ENCODE measurements around the gene C21orf58.

Gene C21orf58

GRCh38 chr21:46340998-46341397, 17.3 kb upstream of the C21orf58 start:
- Histone ChIP-seq H3K4me3 (no peak overlapping the region), H3K9ac (ENCODE audit: insufficient read length) (no peak overlapping the region), H3K27ac (no peak overlapping the region), H3K36me3 (ENCODE audit: insufficient read depth, low read length) (peaks cover 49% of the 10 kb centered on the region), H3K9me3 (ENCODE audit: low read depth, low read length) (no peaks in the 10 kb centered on the region)
- TF ChIP-seq POLR2AphosphoS5 (IDR thresholded peaks at IDR 0.05; ENCODE audit: borderline replicate concordance, low read depth, low read length) (no peak), EZH2 (IDR thresholded peaks at IDR 0.05) (no peak), FOXP2 (optimal IDR thresholded peaks at IDR 0.05; ENCODE audit: control extremely low read depth, extremely low read length, insufficient read depth) (no peak)
- no peak for DNase-seq (ENCODE audit: low read depth, low spot score)

DNA sequence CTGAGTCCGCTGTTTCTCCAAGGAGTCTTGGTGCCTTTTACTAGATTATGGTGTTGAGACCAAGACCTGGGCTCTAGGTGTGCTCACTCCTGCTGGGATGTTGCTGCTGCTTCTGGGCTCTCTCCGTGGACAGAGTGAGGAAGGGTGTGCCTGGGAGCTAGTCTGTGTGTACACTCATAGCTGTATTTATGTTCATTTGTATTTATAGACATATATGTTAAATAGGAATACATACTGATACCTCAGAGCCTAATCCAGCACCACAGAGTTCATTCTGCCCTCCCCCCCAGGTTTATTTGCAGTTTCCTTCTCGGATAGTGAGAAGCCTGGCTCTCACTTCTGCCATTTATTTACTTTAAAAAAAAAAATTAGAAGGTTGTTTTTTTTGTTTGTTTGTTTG, 12.9 kb upstream of the C21orf58 start:
- H3K36me3 ChIP-seq (ENCODE audit: insufficient read depth, low read length), result peaks cover 56% of the 10 kb centered on the region
- no peak for DNase-seq (ENCODE audit: low read depth, low spot score)
- H3K9ac ChIP-seq (ENCODE audit: insufficient read length), result no peak overlapping the region
- no peaks in the 10 kb centered on the region for H3K9me3 ChIP-seq (ENCODE audit: low read depth, low read length)
- H3K4me3 ChIP-seq, result no peak overlapping the region
- H3K27ac ChIP-seq, result no peak overlapping the region
- TF ChIP-seq FOXP2 (optimal IDR thresholded peaks at IDR 0.05; ENCODE audit: control extremely low read depth, extremely low read length, insufficient read depth) (no peak), EZH2 (IDR thresholded peaks at IDR 0.05) (no peak), POLR2AphosphoS5 (IDR thresholded peaks at IDR 0.05; ENCODE audit: borderline replicate concordance, low read depth, low read length) (no peak)

DNA sequence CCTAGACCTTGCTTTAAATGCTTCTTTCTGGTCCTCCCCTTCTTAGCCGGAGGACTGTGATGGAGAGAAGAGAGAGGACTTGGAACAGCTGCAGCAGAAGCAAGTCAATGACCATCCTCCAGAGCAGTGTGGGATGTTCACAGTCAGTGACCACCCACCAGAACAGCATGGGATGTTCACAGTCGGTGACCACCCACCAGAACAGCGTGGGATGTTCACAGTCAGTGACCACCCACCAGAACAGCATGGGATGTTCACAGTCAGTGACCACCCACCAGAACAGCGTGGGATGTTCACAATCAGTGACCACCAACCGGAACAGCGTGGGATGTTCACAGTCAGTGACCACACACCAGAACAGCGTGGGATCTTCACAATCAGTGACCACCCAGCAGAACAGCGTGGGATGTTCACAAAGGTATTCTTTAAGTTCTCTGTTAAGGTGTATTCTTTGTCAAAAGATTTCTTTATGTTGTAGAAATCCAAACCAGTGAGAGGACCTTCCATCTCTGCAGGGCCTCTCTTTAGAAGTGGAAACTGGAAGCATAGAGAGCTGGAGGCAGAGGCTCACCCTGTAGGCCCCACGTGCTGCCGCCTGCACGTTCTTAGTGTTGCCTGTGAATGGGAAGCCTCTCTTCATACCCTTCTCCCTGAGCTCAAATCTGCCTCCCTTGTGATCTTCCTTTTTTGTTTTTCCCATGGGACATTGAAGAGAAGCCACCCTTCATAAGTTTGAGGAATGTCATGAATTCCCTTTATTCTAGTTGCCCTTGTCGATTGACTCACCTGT, 10.9 kb upstream of the C21orf58 start:
- TF ChIP-seq POLR2AphosphoS5 (IDR thresholded peaks at IDR 0.05; ENCODE audit: borderline replicate concordance, low read depth, low read length) (no peak), EZH2 (IDR thresholded peaks at IDR 0.05) (no peak)
- no peak overlapping the region for H3K27ac ChIP-seq
- no peak overlapping the region for H3K4me3 ChIP-seq
- H3K9ac ChIP-seq (ENCODE audit: insufficient read length), result no peak overlapping the region
- peaks cover 57% of the 10 kb centered on the region for H3K36me3 ChIP-seq (ENCODE audit: insufficient read depth, low read length)
- H3K9me3 ChIP-seq (ENCODE audit: low read depth, low read length), result no peaks in the 10 kb centered on the region
- no peak for DNase-seq (ENCODE audit: low read depth, low spot score)

DNA sequence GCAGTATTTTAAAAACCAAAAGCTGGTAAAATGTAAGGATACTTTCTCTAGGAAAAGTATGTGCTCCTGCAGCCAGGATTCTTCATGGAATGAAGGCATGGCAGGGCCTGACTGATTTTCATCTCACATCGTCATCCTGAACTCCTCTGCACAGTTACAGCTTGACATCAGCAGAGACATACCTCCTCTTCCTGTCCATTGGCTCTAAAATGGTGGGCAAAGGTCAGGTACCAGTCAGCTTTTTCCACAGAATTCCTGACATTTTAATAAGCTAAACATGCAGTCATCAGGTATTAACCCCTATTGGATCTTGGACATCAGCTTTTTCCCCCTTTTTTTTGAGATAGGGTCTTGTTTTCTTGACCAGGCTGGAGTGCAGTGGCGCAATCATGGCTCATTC, 6.1 kb upstream of the C21orf58 start:
- H3K9ac ChIP-seq (ENCODE audit: insufficient read length), result no peak overlapping the region
- no peaks in the 10 kb centered on the region for H3K9me3 ChIP-seq (ENCODE audit: low read depth, low read length)
- H3K4me3 ChIP-seq, result no peak overlapping the region
- TF ChIP-seq FOXP2 (optimal IDR thresholded peaks at IDR 0.05; ENCODE audit: control extremely low read depth, extremely low read length, insufficient read depth), result no peak
- peaks cover 44% of the 10 kb centered on the region for H3K36me3 ChIP-seq (ENCODE audit: insufficient read depth, low read length)
- no peak overlapping the region for H3K27ac ChIP-seq
- no peak for DNase-seq (ENCODE audit: low read depth, low spot score)

- H3K27ac ChIP-seq, result no peak overlapping the region
- DNase-seq (ENCODE audit: low read depth, low spot score), result no peak
- peaks cover 39% of the 10 kb centered on the region for H3K36me3 ChIP-seq (ENCODE audit: insufficient read depth, low read length)
- TF ChIP-seq EZH2 (IDR thresholded peaks at IDR 0.05) (no peak), POLR2AphosphoS5 (IDR thresholded peaks at IDR 0.05; ENCODE audit: borderline replicate concordance, low read depth, low read length) (no peak), FOXP2 (optimal IDR thresholded peaks at IDR 0.05; ENCODE audit: control extremely low read depth, extremely low read length, insufficient read depth) (no peak)
- no peaks in the 10 kb centered on the region for H3K9me3 ChIP-seq (ENCODE audit: low read depth, low read length)
- H3K4me3 ChIP-seq, result no peak overlapping the region
- no peak overlapping the region for H3K9ac ChIP-seq (ENCODE audit: insufficient read length)
Measured at GRCh38 chr21:46328151-46328550, 4.5 kb upstream of the C21orf58 start.

- TF ChIP-seq EZH2 (IDR thresholded peaks at IDR 0.05) (no peak), FOXP2 (optimal IDR thresholded peaks at IDR 0.05; ENCODE audit: control extremely low read depth, extremely low read length, insufficient read depth) (no peak)
- Histone ChIP-seq H3K4me3 (no peak overlapping the region), H3K27ac (no peak overlapping the region), H3K9ac (ENCODE audit: insufficient read length) (no peak overlapping the region), H3K9me3 (ENCODE audit: low read depth, low read length) (no peaks in the 10 kb centered on the region), H3K36me3 (ENCODE audit: insufficient read depth, low read length) (peaks cover 38% of the 10 kb centered on the region)
- DNase-seq (ENCODE audit: low read depth, low spot score), result no peak
Measured at GRCh38 chr21:46327711-46328110, 4.0 kb upstream of the C21orf58 start.

- H3K36me3 ChIP-seq (ENCODE audit: insufficient read depth, low read length), result peaks cover 43% of the 10 kb centered on the region
- H3K4me3 ChIP-seq, result peak overlapping the region; percentile 95
- no peak overlapping the region for H3K27ac ChIP-seq
Measured at GRCh38 chr21:46326110-46326703, 2.5 kb upstream of the C21orf58 start.

DNA sequence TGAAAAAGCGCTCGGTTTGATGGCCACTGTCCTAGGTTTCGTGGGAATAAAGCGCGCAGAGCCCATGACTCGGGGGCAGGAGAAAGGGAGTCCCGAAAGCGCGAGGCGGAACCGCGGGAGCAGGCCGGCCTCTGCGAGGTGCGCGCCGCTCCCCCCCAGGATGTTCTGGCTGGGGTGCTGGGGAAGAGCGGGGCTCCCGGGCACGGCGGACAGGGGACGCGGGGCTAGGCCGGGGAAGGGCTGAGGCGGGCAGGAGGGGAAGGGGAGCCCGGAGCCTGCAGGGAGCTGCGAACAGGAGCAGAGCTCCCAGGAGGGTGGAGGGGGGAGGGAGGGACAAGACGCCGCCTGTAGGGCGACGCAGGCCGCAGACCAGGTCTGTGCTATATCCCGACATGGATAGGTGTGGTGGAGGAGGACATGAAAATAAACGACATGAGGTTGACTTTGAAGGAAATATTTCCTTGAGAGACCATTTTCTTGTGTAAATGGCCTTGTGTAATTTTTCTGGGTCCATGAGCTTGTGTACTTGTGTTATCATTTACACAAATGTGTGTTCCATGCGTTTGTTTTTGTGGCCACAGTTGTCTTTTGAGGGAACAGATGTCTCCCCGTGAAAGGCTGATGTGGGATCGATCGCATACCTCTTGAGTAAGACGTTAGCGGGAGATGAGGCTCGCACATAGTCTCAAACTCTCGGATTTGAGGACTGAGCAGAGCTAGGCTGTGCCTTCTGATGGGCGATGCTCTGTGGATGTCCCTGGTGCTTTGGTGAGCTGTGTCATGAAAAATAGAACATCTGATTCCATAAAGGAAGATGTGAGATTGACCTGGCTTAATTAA, 1.6 kb upstream of the C21orf58 start:
- DNase-seq (ENCODE audit: low read depth, low spot score), result no peak
- H3K27ac ChIP-seq, result peak overlapping the region; percentile 71
- no peaks in the 10 kb centered on the region for H3K9me3 ChIP-seq (ENCODE audit: low read depth, low read length)

More at GRCh38 chr21:46326110-46326703, 2.5 kb upstream of the C21orf58 start:
- peak overlapping the region; percentile 88 for H3K9ac ChIP-seq (ENCODE audit: insufficient read length)
- DNase-seq (ENCODE audit: low read depth, low spot score), result no peak
- TF ChIP-seq EZH2 (IDR thresholded peaks at IDR 0.05) (no peak), FOXP2 (optimal IDR thresholded peaks at IDR 0.05; ENCODE audit: control extremely low read depth, extremely low read length, insufficient read depth) (no peak), POLR2AphosphoS5 (IDR thresholded peaks at IDR 0.05; ENCODE audit: borderline replicate concordance, low read depth, low read length) (no peak)
- H3K9me3 ChIP-seq (ENCODE audit: low read depth, low read length), result no peaks in the 10 kb centered on the region

More for the DNA sequence above, 1.6 kb upstream of the C21orf58 start:
- peak overlapping the region; percentile 88 for H3K9ac ChIP-seq (ENCODE audit: insufficient read length)
- H3K36me3 ChIP-seq (ENCODE audit: insufficient read depth, low read length), result peaks cover 41% of the 10 kb centered on the region
- H3K4me3 ChIP-seq, result peak overlapping the region; percentile 95
- no peak; the same call in 1 of the 2 replicates for TF ChIP-seq POLR2AphosphoS5 (IDR thresholded peaks at IDR 0.05; ENCODE audit: borderline replicate concordance, low read depth, low read length)
- no peak for TF ChIP-seq FOXP2 (optimal IDR thresholded peaks at IDR 0.05; ENCODE audit: control extremely low read depth, extremely low read length, insufficient read depth)
- no peak for TF ChIP-seq EZH2 (IDR thresholded peaks at IDR 0.05)

All from SK-N-MC (cell line).